Occipital lobe (tissue), 2 donors: ENCODE results near the gene HOXB8. TPM values are rescaled to one million over a fixed set of nuclear protein-coding genes. Genes with fewer than 3 reads are reported as not detected.

Experiments used
- DNase-seq: peaks from one replicate; lab custom pipeline; 2025; lab: John Stamatoyannopoulos, UW
- total RNA-seq: library from RNA; depleted of rRNA; stranded (reverse); fragments of >200 nt; gene quantifications from one replicate; pipeline ENCODE4 v1.2.3, GENCODE V29; 2014

The HOXB8 gene
- not detected for total RNA-seq

GRCh38 chr17:48615047-48615962 is at the start of gene HOXB8:
Gene HOXB8 (minus strand): TSS chr17:48615292. CDS start chr17:48614704, 588 bp downstream.
- DNase-seq, result no peak

- DNase-seq, result no peak
These were observed 48.2 kb upstream of the HOXB8 start for GRCh38 chr17:48663134-48663924.

DNA sequence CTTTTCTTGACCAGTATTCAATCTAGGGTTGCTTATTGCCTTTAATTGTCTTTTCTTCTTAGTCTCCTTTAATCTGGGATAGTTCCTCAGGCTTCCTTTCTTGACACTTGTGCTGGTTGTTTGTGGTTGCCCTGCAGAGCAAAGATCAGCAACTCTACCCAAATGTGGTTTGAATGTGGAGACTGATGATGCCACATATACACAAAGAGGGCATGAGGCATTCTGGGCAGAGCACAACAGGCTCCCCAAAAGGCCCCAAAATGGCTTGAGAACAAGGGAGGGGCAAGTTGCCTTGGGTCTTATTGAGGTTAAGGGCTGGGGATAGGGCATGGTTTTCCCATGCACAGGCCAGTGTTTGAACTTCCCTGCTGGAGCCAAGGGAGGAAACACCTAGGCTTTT is 40.8 kb upstream of the HOXB8 start:
- DNase-seq, result no peak

DNA sequence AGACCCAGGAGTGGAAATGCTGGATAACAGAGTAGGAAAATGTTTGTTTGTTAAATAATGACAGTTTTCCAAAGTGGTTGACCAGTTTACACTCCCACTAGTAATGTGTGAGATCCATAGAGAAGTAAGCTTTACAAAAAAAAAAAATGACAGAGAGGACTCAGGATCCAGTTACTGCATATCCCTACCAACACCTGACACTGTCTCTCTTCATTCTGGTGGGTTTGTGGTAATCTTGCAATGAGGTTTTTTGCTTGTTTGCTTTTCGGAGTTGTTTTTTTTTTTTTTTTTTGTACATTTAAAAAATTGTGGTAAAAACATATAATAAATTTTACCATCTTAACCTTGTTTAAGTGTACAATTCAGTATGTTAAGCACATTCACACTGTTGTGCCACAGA is 34.6 kb upstream of the HOXB8 start:
- DNase-seq, result no peak

DNA sequence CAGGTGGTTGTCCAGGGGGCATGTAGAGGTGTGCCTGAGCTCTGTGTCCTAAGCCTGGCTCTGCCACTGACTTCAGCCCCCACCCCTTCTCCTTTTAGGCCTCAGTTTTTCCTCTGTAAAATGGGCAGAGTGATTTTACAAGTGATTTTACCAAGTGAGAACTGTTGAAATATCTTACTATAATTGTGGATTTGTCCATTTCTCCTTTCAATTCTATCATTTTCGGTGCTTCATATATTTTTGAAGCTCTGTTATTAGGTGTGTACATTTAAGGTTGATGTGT is 32.8 kb upstream of the HOXB8 start:
- no peak for DNase-seq

GRCh38 chr17:48647103-48647962 is 32.2 kb upstream of the HOXB8 start:
- DNase-seq, result no peak

GRCh38 chr17:48646183-48647102 is 31.4 kb upstream of the HOXB8 start:
- no peak for DNase-seq

GRCh38 chr17:48645639-48646182 is 30.6 kb upstream of the HOXB8 start:
- no peak for DNase-seq

GRCh38 chr17:48644910-48645557 is 29.9 kb upstream of the HOXB8 start:
- no peak for DNase-seq

- DNase-seq, result no peak
These were observed 29.1 kb upstream of the HOXB8 start for GRCh38 chr17:48644159-48644558.

DNA sequence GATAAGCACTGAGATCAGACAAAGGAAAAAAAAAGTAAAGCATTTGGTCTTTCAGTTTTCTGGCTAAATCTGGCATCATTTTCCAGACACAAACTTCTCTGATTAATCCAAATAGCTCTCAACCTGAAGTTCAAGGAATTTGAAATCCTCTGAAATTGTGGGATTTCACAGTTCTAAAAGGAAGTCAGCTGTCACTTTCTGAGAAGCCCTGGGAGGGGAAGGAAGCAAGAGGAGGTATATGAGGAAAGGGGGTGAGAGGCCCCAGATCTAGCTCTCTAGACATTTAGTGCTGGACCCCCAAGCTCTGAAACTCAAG is 28.6 kb upstream of the HOXB8 start:
- DNase-seq, result no peak

DNA sequence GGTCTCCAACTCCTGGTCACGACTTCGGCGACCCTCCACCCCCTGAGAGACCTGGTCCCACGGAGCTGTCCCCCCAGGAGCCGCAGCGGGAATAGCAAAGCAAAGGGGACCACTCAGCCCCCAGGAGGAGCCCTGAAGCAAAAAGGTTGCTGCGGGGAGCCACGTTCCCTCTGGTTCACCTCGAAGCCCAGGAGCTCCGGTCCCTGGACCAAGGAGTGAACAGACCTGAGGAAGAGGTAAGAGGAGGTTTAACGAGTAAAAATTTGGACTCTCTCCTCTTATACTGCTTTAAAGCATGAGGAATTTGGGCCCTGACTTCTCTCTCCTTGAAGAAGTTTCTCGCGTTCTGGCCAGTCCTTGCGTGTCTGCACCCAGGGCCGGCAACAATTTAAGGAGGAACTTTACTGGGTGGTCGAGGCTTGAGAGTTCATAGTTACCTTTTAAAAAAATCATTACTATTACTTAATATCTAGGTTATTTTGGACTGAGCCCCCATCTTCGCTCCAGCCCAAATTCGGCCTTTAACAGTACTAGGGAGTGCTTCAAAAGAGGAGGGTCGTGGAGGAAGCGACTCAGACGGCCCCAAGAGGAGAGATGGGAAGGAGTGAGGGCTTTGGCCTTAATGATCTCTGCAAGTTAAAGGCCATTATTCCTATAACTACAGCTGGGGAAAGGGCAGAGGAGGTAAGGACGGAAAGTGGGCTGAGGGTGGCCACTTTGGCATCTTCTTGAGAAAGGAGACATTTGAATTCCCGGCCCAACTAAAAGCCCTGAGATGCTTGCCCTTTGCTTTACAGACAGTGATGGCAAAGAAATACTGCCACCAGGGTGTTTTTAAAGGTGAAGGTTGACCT is 28.0 kb upstream of the HOXB8 start:
- DNase-seq, result no peak

DNA sequence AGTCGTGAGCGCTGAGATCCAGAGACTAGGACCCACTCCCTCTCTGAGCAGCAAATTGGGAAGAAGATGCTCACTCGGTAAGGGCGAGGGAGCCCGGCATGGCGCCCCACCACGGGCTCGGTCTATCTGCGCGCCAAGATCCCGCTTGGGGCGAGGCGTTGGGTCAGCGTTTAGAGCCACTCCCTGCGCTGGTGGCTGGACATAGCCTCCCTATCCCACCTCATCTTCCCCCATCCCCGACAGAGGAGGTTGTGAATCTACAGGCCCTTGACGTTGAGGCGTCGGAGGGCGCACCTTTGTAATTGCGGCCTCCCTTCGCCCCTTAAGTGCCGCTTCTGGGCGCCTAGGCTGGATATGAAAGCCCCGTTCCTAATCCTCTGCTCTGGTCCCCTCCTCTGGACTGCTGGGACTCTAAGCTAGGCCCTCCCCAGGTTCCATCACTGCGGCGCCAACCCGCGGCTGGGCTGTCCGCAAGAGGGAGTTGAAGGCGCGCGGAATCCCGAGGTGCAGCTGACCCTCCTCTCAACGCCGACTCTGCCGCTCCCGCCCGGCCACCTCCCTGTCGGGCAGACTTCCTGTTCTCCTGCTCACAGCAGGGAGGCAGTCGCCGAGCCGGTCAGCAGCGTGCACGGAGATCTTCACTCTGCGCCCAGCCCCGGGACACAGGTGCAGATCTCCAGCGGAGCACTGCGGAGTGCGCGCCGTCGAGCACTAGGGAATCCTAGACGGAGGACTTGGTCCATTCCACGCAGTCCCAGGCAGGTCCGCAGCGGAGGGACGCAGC is 27.2 kb upstream of the HOXB8 start:
- no peak for DNase-seq

- no peak for DNase-seq
These were observed 26.5 kb upstream of the HOXB8 start for GRCh38 chr17:48641541-48642058.

- DNase-seq, result no peak
These were observed 25.7 kb upstream of the HOXB8 start for GRCh38 chr17:48640858-48641180.

DNA sequence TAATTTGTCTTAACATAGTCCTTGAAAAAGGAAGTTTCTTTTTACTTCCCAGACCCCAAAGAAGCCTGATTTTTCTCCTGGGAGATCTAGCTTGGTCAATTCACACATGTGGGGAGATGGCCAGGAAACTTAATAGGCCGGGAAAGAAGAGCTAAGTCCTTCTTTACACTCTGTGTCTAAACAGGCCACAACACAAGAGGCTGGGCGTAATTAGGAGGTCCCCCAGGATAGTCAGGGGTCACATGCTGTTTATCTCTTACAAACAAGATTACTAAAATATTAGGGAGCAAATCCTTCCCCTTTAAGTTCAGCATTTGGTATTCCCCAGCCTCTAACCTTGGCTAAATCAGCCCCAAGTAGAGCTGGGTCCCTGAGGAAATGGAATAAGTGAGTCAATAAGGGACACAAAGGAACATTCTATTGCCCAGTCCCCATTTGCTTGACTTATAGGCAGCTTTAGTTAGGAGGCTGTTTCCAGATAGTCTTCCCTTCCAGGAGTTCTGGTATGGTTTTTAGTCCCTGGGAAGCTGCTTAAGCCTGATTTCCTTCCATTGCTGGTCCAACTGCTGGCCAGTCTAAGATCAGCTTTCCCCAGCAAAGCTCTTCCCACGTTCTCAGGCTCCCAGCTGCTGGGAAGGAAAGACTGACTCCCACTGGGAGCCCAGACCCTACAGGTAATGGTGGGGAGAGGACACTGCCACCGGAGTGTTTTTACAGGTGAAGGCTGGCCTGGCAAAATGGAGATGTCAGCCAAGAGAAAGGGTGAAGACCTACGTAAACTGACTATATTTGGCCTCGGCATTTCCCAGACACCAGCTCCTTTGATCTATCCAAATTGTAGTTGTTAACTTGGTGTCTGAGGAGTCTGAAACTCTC is 25.1 kb upstream of the HOXB8 start:
- DNase-seq, result no peak

- DNase-seq, result no peak
These were observed 24.0 kb upstream of the HOXB8 start for GRCh38 chr17:48639136-48639535.
